Loucy (cell line): ENCODE results near the gene RGMB.

Source experiments
- H2AFZ ChIP-seq: fragments of 200-600 bp; sonication (generic); 2 replicates; pipeline ENCODE4 v1.6.0; 2016; ENCODE audit warnings: antibody characterized with exemption, mild to moderate bottlenecking, low read length, moderate library complexity
- H3F3A ChIP-seq: fragments of 200-600 bp; 2 replicates; pipeline ENCODE4 v1.6.0; 2016; ENCODE audit warnings: antibody characterized with exemption, low read depth, mild to moderate bottlenecking
- H3K27me3 ChIP-seq: fragments of 200-600 bp; sonication (generic); 2 replicates; pipeline ENCODE4 v1.6.1; 2014; ENCODE audit warnings: low read length, mild to moderate bottlenecking; ENCODE audit not compliant: insufficient read depth, poor library complexity, severe bottlenecking
- H3K36me3 ChIP-seq: fragments of 200-600 bp; sonication (generic); 2 replicates; pipeline ENCODE4 v1.6.1; 2016; ENCODE audit warnings: low read length; ENCODE audit not compliant: insufficient read depth
- H3K4me1 ChIP-seq: fragments of 200-600 bp; sonication (generic); 2 replicates; pipeline ENCODE4 v1.5.1; 2014; ENCODE audit warnings: low read length, mild to moderate bottlenecking; ENCODE audit not compliant: insufficient read depth, poor library complexity, severe bottlenecking
- H3K4me2 ChIP-seq: fragments of 200-600 bp; sonication (generic); 2 replicates; pipeline ENCODE4 v1.6.0; 2014; ENCODE audit warnings: antibody characterized with exemption, low read length, low read depth, mild to moderate bottlenecking; ENCODE audit not compliant: poor library complexity, severe bottlenecking
- H3K4me3 ChIP-seq: fragments of 200-600 bp; sonication (generic); 2 replicates; pipeline ENCODE4 v1.5.1; 2014; ENCODE audit warnings: low read length, mild to moderate bottlenecking, mixed read lengths; ENCODE audit not compliant: poor library complexity, severe bottlenecking
- H3K79me2 ChIP-seq: fragments of 200-600 bp; sonication (generic); 2 replicates; pipeline ENCODE4 v1.6.1; 2014; ENCODE audit warnings: low read length; ENCODE audit not compliant: insufficient read depth
- H3K9ac ChIP-seq: fragments of 200-600 bp; sonication (generic); 2 replicates; pipeline ENCODE4 v1.6.0; 2014; ENCODE audit warnings: mild to moderate bottlenecking, low read depth, low read length, moderate library complexity; ENCODE audit not compliant: poor library complexity, severe bottlenecking
- H3K9me2 ChIP-seq: fragments of 200-600 bp; sonication (generic); replicated peaks from 2 replicates; pipeline ENCODE4 v1.6.1; 2016; ENCODE audit warnings: low read depth, low read length, mixed read lengths
- H3K9me3 ChIP-seq: fragments of 200-600 bp; sonication (generic); 2 replicates; pipeline ENCODE4 v1.6.1; 2014; ENCODE audit warnings: mild to moderate bottlenecking, antibody characterized with exemption, low read length, low read depth; ENCODE audit not compliant: insufficient read depth
- H4K20me1 ChIP-seq: fragments of 200-600 bp; sonication (generic); 2 replicates; pipeline ENCODE4 v1.6.0; 2014; ENCODE audit warnings: antibody characterized with exemption, low read length, mild to moderate bottlenecking; ENCODE audit not compliant: insufficient read depth, poor library complexity, severe bottlenecking
- CTCF ChIP-seq: fragments of 200-600 bp; sonication (generic); conservative IDR thresholded peaks from 2 replicates; pipeline ENCODE4 v1.5.1; 2014; ENCODE audit warnings: mild to moderate bottlenecking, antibody characterized with exemption, low read length
- EZH2phosphoT487 ChIP-seq: fragments of 200-600 bp; IDR thresholded peaks from 2 replicates; pipeline ENCODE4 v1.6.1; 2018; ENCODE audit warnings: antibody characterized with exemption, mild to moderate bottlenecking, moderate library complexity, borderline replicate concordance

The RGMB gene

GRCh38 chr5:98773464-98774191, at the start of gene RGMB:
RGMB (plus strand) TSS chr5:98773663; CDS start chr5:98774071, 408 bp downstream.
- Histone ChIP-seq H3K9ac (no peak within 1 kb of the TSS), H4K20me1 (no peaks in the 10 kb centered on the region), H3K4me1 (peaks cover 10% of the 10 kb centered on the region), H3K79me2 (no peaks in the 10 kb centered on the region), H3K4me3 (peak within 1 kb of the TSS; percentile 69), H3K9me3 (no peaks in the 10 kb centered on the region), H3K9me2 (no peaks in the 10 kb centered on the region), H2AFZ (peak within 1 kb of the TSS; percentile 67), H3K4me2 (peak within 1 kb of the TSS; percentile 85), H3K27me3 (peaks cover 25% of the 10 kb centered on the region), H3K36me3 (no peaks in the 10 kb centered on the region), H3F3A (no peaks in the 10 kb centered on the region)
- TF ChIP-seq CTCF (no peak), EZH2phosphoT487 (no peak)

GRCh38 chr5:98726258-98726657, 47.2 kb upstream of the RGMB start:
- Histone ChIP-seq H3K9me3 (no peaks in the 10 kb centered on the region), H3F3A (no peaks in the 10 kb centered on the region), H3K79me2 (no peaks in the 10 kb centered on the region), H3K9me2 (no peaks in the 10 kb centered on the region), H2AFZ (no peak overlapping the region), H3K36me3 (no peaks in the 10 kb centered on the region), H3K4me1 (no peaks in the 10 kb centered on the region), H3K4me2 (no peak overlapping the region), H3K4me3 (no peak overlapping the region), H3K9ac (no peak overlapping the region), H4K20me1 (no peaks in the 10 kb centered on the region), H3K27me3 (no peaks in the 10 kb centered on the region)
- no peak for TF ChIP-seq EZH2phosphoT487
- no peak for TF ChIP-seq CTCF

GRCh38 chr5:98727686-98728085, 45.8 kb upstream of the RGMB start:
- TF ChIP-seq EZH2phosphoT487 (no peak), CTCF (no peak)

More at GRCh38 chr5:98727686-98728085, 45.8 kb upstream of the RGMB start:
- H3K4me2 ChIP-seq, result no peak overlapping the region
- no peaks in the 10 kb centered on the region for H4K20me1 ChIP-seq
- no peaks in the 10 kb centered on the region for H3K9me3 ChIP-seq
- H3K4me1 ChIP-seq, result no peaks in the 10 kb centered on the region
- H3K9ac ChIP-seq, result no peak overlapping the region
- no peaks in the 10 kb centered on the region for H3K9me2 ChIP-seq
- no peaks in the 10 kb centered on the region for H3F3A ChIP-seq
- H3K79me2 ChIP-seq, result no peaks in the 10 kb centered on the region
- H3K27me3 ChIP-seq, result no peaks in the 10 kb centered on the region
- no peak overlapping the region for H2AFZ ChIP-seq
- H3K36me3 ChIP-seq, result no peaks in the 10 kb centered on the region
- no peak overlapping the region for H3K4me3 ChIP-seq
